Mononuclear cell (primary cell): ENCODE data around the gene RSPO3. TPM values are rescaled to one million over a fixed set of nuclear protein-coding genes. Genes with fewer than 3 reads are reported as not detected.

ENCODE experiments used
- H3K27me3 ChIP-seq: 2 replicates; pipeline ENCODE4 v1.6.0; 2011; ENCODE audit warnings: low read length, control low read depth; ENCODE audit not compliant: insufficient read depth
- H3K4me1 ChIP-seq: 2 replicates; pipeline ENCODE4 v1.5.1; 2011; ENCODE audit warnings: mild to moderate bottlenecking, low read length, control low read depth; ENCODE audit not compliant: insufficient read depth
- H3K4me3 ChIP-seq: 2 replicates; pipeline ENCODE4 v1.5.1; 2011; ENCODE audit warnings: mild to moderate bottlenecking, low read length, moderate library complexity
- H3K9me3 ChIP-seq: 2 replicates; pipeline ENCODE4 v1.5.1; 2011; ENCODE audit warnings: low read depth, mild to moderate bottlenecking, control low read depth, low read length
- total RNA-seq: library from RNA; depleted of rRNA; stranded (reverse); fragments of >200 nt; gene quantifications from one replicate; pipeline ENCODE4 v1.2.3, GENCODE V29; 2012

RSPO3 gene
- total RNA-seq, 1 donor: not detected

- no peak overlapping the region for H3K4me3 ChIP-seq
- no peaks in the 10 kb centered on the region for H3K27me3 ChIP-seq
- no peaks in the 10 kb centered on the region for H3K4me1 ChIP-seq
- no peaks in the 10 kb centered on the region for H3K9me3 ChIP-seq
Observed at GRCh38 chr6:127164036-127164435, 45.6 kb downstream of the RSPO3 start.

DNA sequence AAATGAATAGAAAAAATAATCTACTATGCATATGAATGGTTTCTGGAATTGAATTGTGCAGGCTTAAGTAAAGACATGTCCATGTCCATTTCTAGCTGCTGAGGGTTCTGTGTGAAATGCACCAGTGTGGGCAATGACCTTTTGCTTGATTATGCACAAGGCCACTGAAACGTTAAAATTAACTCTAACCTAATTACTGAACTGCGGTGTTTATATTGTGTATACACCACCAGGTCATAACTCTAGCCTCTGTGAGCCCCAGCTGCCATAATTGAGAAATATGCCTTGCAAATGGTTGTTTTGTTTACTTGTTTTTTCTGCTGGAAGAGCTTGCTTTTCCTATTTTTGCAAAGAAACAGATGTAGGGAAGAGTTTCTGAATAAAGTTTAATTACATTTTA, 46.1 kb downstream of the RSPO3 start:
- Histone ChIP-seq H3K9me3 (no peaks in the 10 kb centered on the region), H3K4me3 (no peak overlapping the region), H3K27me3 (no peaks in the 10 kb centered on the region), H3K4me1 (no peaks in the 10 kb centered on the region)

DNA sequence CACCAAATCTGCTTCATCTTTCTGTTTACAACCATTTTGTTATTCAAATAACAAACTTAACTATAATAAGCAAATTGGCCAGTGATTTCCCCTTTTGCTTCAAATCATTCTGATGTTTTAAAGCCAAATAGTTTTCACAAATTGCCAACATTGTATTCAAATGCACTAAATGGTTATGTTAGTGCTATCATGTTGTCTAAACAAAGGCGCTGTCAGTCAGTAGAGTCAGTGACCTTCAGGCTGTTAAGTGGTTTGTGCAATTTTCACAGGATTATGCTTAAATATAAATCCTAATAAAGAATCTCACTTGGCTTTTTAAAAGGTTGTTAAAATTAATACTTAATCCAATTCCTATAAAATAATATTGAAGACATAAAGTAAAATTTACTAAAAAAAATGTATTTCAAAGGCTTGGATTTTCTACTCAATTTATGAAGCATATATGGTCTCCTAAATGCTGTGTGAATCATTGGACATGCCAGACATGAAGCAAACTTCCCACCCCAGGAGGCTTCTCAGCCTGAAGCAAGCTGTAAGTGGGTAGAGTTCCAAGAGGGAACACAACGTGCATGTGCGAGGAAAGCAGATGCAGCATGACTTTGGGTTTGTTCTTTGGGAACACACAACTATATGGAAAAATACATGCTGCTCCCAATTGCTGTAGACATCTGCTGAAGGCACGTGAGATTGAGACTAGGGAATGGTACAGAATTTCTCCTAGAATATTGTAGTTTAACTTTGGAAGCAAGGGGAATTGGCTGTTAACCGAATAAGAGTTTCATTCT, 54.9 kb downstream of the RSPO3 start:
- no peaks in the 10 kb centered on the region for H3K4me1 ChIP-seq

GRCh38 chr6:127176146-127176545, 57.7 kb downstream of the RSPO3 start:
- Histone ChIP-seq H3K27me3 (peaks cover 7% of the 10 kb centered on the region), H3K4me3 (no peak overlapping the region), H3K9me3 (no peaks in the 10 kb centered on the region), H3K4me1 (no peaks in the 10 kb centered on the region)

More for the DNA sequence above, 54.9 kb downstream of the RSPO3 start:
- Histone ChIP-seq H3K9me3 (no peaks in the 10 kb centered on the region), H3K4me3 (no peak overlapping the region), H3K27me3 (peaks cover 9% of the 10 kb centered on the region)

GRCh38 chr6:127177030-127177922, 58.8 kb downstream of the RSPO3 start:
- Histone ChIP-seq H3K27me3 (peaks cover 6% of the 10 kb centered on the region), H3K9me3 (no peaks in the 10 kb centered on the region), H3K4me1 (no peaks in the 10 kb centered on the region), H3K4me3 (no peak overlapping the region)

- no peak overlapping the region for H3K4me3 ChIP-seq
- H3K4me1 ChIP-seq: no peaks in the 10 kb centered on the region
- no peaks in the 10 kb centered on the region for H3K9me3 ChIP-seq
- peaks cover 6% of the 10 kb centered on the region for H3K27me3 ChIP-seq
Observed at GRCh38 chr6:127177923-127178231, 59.4 kb downstream of the RSPO3 start.

DNA sequence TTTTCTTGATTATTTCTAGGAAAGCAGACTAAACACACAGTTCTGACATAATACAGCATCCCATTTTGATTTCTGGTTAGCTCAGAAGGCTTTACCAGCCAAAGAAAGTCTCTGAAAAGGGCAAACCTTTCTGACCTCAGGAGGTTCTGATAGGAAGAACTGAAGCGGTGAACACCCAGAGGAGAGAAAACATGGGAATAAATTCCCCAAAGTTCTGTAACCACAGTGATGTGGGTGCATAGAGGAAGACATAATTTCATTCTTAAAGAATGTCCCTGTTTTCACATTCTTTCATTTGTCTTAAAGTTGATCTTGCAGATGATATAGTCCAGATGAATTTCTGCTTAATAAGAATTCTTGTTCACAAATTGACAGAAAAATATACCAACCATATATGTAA, 60.3 kb downstream of the RSPO3 start:
- Histone ChIP-seq H3K9me3 (no peaks in the 10 kb centered on the region), H3K27me3 (peaks cover 10% of the 10 kb centered on the region), H3K4me3 (no peak overlapping the region), H3K4me1 (no peaks in the 10 kb centered on the region)

DNA sequence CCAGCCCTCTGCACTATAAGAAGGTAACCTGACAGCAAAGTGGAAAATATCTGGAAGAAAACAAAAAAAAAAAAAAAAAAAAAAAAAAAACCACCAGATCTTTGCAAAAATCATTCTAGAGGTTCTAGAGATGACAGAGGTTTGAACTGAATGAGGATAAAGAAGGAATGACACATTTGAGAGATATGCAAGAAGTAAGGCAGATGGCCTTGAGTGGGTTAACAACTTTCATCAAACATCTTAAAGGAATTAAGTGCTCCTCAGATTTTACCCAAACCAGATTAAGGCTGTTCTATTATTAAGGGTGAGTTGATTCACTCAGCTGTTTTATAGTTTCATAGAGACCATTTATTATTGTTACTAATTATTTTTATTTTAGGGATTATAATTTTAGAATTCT, 62.0 kb downstream of the RSPO3 start:
- Histone ChIP-seq H3K4me3 (no peak overlapping the region), H3K4me1 (no peaks in the 10 kb centered on the region), H3K9me3 (no peaks in the 10 kb centered on the region), H3K27me3 (peaks cover 10% of the 10 kb centered on the region)

DNA sequence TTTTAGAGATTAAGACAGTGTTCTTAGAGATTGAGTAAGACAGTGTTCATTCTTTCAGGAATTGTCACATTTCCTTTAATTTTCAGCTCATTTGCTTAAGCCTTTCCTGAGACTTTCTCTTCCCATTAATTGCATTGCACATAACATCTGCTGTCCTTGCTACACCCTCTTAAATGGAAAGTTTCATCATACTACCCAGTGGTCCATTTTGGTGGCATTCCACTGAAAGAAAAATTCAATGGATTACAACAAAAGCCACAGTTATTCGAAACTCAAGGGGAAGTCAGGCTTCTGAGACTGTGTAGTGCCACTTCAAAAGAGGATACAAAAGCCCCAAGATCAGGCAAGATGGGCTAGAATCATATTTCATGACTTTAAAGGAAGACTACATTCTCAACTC, 64.0 kb downstream of the RSPO3 start:
- no peaks in the 10 kb centered on the region for H3K4me1 ChIP-seq
- no peaks in the 10 kb centered on the region for H3K9me3 ChIP-seq
- H3K27me3 ChIP-seq: peaks cover 7% of the 10 kb centered on the region
- no peak overlapping the region for H3K4me3 ChIP-seq

DNA sequence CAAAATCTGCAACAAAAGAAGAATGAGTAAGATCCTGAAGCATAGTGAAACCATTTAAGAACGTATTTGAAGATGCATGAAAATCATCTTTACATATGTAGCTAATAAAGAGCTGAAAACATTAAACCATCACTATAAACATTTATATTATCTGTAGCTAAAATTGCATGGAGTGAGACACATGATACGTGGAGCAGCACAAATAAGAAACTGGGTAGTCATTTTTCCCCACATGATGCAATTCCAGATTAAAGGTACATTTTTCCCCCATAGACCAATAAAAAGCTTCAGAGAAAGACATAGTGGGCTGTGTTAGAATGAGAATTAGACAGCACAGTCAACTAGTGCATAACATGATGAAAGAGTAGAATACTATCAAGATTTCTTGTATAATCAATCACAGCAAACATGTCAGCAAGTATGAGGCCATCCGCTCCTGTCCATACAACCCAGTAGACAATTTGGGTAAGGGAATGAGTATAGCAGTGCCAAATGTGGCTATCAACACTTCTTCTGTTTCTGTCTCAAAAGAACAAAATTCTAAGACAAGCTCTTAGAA, 67.0 kb downstream of the RSPO3 start:
- no peak overlapping the region for H3K4me3 ChIP-seq
- H3K4me1 ChIP-seq: no peaks in the 10 kb centered on the region
- peaks cover 4% of the 10 kb centered on the region for H3K27me3 ChIP-seq
- no peaks in the 10 kb centered on the region for H3K9me3 ChIP-seq

DNA sequence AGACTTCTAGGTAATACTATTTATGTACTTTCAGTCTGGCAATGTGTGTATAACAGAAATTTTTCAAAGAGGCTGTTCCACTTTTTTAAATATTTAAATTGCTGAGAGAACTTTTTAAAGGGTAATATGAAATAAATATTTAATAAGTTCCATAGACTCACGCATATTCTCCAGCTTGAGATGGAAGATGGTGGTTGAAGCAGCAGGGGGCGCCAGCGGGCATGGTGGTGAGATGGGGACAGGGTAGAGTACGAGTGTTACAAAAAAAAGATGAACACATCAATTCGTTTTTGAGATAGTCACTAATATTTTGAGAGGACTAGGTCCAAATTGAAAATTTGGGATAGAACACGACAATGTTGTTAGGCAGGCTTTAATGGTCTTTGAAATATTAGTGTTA, 68.4 kb downstream of the RSPO3 start:
- Histone ChIP-seq H3K4me1 (peaks cover 3% of the 10 kb centered on the region), H3K4me3 (no peak overlapping the region), H3K27me3 (peaks cover 4% of the 10 kb centered on the region), H3K9me3 (no peaks in the 10 kb centered on the region)

DNA sequence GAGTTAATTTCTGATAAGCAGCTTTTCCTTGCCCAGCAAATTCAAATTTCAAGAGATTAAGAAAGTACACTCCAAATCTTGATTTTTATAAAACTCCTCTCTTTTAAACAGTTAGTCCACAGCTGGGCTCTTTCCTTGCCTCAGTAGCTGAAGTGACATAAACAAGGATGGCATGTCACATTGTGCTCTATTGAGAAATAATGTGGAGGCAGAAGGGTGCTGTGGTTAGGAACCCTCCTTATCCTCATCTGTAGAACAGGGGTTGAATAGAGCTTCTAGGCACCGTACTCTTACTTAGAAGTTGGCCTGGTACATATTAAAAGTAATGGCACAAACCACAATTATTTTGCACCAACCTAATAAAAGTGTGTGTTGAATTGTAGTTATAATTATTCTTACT, 70.3 kb downstream of the RSPO3 start:
- no peaks in the 10 kb centered on the region for H3K9me3 ChIP-seq
- H3K4me3 ChIP-seq: no peak overlapping the region
- H3K4me1 ChIP-seq: peaks cover 18% of the 10 kb centered on the region
- peaks cover under 1% of the 10 kb centered on the region for H3K27me3 ChIP-seq

- H3K4me3 ChIP-seq: no peak overlapping the region
- no peaks in the 10 kb centered on the region for H3K9me3 ChIP-seq
- no peaks in the 10 kb centered on the region for H3K27me3 ChIP-seq
- peaks cover 21% of the 10 kb centered on the region for H3K4me1 ChIP-seq
Observed at GRCh38 chr6:127190552-127190951, 72.1 kb downstream of the RSPO3 start.

GRCh38 chr6:127191716-127192115, 73.2 kb downstream of the RSPO3 start:
- Histone ChIP-seq H3K9me3 (no peaks in the 10 kb centered on the region), H3K4me3 (no peak overlapping the region), H3K27me3 (no peaks in the 10 kb centered on the region), H3K4me1 (peaks cover 21% of the 10 kb centered on the region)

- no peaks in the 10 kb centered on the region for H3K27me3 ChIP-seq
- H3K4me3 ChIP-seq: no peak overlapping the region
Observed at GRCh38 chr6:127192911-127193541, 74.6 kb downstream of the RSPO3 start.

More at GRCh38 chr6:127192911-127193541, 74.6 kb downstream of the RSPO3 start:
- no peaks in the 10 kb centered on the region for H3K9me3 ChIP-seq
- peaks cover 29% of the 10 kb centered on the region for H3K4me1 ChIP-seq
